Fibroblast of skin of right biceps (primary cell): ENCODE measurements around the gene SUPT5H.
"Not testable (repeated sequence)": the region's sequence is repeated elsewhere in the genome, so short reads cannot be mapped to it uniquely, and the experiment has no call there.

ENCODE experiments used
- DNase-seq: peaks from one replicate; pipeline ENCODE4 v3.0.0-alpha.2; 2013

Gene SUPT5H

DNA sequence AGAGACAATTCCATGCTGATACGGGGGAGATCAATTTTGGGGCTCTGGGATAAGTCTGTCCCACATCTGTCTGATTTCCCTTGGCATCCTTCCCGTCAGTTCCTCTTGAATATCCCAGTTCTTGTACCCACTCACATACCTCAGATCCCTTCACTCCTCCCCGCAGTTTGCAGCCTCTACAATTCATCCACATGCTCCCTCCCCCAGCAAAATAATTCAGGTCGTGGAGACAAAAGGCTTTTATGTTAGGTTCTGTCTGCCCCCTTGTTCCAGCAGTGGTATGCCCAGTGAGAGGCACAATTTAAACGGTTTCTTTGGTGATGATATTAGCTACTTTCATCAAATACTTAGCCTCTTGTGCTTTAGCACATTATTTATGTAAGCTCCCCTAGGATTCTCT lies 19.2 kb upstream of the SUPT5H start:
- no peak for DNase-seq

GRCh38 chr19:39427707-39428106 lies 17.7 kb upstream of the SUPT5H start:
- DNase-seq = no peak

GRCh38 chr19:39428283-39429112 lies 16.9 kb upstream of the SUPT5H start:
- peak; percentile 91 for DNase-seq

DNA sequence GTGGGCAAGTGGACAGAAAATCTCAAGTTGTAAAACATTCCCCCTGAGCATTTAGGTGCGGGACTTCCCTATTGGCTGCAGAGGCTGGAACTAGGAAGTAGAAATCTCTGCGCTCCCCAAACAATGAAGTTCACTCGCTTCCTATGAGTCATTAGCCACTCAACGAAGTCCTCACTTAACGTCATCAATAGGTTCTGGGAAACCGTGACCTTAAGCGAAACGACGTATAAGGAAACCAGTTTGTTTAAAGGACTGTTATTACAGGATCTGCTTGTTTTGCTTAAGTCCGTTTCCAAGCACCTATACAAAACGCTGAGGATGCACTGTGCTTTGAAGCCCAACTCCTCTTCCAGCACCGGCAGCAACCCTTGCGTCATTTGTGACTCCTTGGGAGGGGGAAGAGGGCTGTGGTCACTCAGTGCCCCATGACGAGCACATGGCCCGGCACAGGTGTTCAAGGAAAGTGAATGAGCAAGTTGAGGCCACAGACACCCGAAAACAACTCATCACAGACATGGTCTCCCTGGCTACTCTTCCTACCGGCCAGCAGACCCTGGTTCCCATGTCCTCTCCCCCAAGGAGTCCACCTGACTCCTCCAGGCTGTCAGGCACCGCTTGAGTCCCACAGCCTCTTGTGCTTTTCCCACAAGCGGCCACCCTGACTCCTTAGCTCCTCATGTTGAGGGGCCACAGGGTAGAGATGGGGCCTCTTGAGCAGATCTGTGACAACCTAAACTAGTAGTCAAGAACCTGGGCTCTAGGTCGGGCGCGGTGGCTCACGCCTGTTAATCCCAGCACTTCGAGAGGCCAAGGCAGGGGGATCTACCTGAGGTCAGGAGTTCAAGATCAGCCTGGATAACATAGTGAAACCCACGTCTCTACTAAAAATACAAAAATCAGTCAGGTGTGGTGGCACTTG lies 14.4 kb upstream of the SUPT5H start:
- peak; percentile 61 for DNase-seq

DNA sequence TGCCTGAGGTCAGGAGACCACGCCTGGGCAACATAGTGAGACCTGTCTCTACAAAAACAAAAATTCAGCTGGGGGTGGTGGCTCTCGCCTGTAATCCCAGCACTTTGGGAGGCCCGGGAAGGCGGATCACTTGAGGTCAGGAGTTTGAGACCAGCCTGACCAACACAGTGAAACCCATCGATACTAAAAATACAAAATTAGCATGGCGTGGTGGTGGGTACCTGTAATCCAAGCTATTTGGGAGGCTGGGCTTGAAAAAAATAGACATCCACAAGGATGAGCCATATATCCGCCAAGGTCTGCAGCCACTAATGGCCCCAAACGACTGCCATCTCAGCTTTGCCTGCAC lies 12.7 kb upstream of the SUPT5H start:
- DNase-seq = no peak

DNA sequence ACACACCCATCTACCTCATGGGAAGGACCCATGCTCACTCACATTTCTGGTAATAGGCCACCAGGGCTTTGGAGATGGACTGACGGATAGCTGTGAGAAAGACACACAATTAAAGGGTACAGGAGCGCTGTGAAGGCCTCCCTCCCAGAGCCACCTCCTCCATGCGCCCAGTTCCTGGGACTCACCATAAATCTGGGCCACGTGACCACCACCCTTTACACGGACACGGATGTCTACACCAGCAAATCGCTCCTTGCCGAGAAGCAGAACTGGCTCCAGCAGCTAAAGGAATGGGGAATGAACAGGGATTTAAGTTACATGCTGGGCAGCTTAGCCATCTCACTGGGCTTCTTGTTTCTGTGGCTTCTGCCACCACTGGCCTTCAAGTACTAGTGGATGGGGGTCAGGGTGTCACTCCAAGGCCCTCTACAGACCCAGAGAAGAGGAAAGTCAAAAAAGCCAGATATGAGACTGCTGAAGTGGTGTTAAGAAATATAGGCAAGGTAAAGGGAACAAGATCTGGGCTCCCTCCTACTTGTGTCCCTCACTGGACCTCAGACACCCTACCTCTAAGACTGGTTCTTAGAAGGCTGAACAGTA lies 11.8 kb upstream of the SUPT5H start:
- no peak for DNase-seq

GRCh38 chr19:39434123-39435076 lies 11.0 kb upstream of the SUPT5H start:
- DNase-seq = peak; percentile 13

- peak; percentile 98 for DNase-seq
These were observed 9.7 kb upstream of the SUPT5H start, which contains the start of gene RPS16 for GRCh38 chr19:39435499-39436349. Gene RPS16 (minus strand): TSS chr19:39435949. CDS start chr19:39435895, 54 bp downstream.

GRCh38 chr19:39436350-39436716 lies 9.0 kb upstream of the SUPT5H start:
- no peak for DNase-seq

DNA sequence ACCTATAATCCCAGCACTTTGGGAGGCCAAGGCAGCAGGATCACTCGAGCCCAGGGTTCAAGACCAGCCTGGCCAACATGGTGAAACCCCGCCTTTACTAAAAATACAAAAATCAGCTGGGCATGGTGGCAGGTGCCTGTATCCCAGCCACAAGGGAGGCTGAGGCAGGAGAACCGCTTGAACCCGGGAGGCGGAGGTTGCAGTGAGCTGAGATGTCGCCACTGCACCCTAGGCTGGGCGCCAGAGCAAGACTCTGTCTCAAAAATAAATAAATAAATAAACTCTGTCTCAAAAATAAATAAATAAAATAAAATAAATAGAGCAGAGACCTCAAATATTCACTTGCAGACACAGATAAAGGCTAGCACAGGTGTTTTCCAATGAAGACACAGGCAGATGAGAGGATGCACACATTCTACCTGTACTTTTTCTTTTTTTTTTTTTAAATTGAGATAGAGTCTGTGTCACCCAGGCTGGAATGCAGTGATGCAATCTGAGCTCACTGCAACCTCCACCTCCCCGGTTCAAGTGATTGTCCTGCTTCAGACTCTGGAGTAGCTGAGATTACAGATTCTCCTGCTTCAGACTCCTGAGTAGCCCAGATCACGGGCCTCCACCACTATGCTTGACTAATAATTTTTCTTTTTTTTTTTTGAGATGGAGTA lies 7.0 kb upstream of the SUPT5H start:
- DNase-seq = peak; percentile 58

DNA sequence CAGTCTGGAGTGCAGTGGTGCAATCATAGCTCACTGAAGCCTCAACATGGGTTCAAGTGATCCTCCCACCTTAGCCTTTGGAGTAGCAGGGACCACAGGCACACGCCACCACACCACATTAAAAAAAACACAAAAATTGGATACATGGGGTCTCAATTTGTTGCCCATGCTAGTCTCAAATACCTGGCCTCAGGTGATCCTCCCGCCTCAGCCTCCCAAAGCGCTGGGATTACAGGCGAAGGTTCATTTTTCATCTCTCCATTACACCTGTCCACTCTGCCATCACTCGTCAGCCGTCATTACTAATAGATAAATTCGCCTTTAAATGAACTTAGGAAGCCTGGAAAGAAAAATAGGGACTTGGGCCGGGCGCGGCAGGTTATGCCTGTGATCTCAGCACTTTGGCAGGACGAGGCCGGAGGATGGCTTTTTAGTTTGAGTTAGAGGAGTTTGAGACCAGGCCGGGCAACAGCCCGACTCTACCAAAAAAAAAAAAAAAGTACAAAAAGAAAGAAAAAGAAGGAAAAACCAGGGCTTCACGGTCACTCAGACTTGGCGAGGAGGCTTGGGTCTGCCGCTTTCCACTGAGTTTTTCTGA lies 685 bp upstream of the SUPT5H start:
- DNase-seq = peak; percentile 17

- DNase-seq = no peak
These were observed 1.1 kb downstream of the SUPT5H start for GRCh38 chr19:39446365-39447084.

DNA sequence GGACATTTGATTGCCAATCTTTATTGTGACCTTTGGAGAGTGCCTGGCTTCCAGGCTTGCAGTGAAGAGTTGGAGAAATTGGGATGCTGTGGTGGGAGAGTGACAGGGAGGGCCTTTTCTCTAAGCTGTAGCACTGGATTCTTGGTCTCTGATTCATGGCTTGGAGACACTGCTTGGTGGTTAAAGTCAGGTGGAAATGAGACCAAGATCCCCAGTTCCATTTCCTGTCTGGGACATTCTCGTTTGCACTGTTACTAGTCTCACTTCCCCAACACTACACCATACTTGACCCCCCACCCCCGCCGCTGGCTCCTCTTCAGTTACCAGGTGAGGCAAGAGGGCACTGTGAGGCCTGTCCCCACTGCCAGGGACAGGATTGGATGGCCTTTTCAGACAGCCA lies 2.9 kb downstream of the SUPT5H start:
- DNase-seq = peak; percentile 62

DNA sequence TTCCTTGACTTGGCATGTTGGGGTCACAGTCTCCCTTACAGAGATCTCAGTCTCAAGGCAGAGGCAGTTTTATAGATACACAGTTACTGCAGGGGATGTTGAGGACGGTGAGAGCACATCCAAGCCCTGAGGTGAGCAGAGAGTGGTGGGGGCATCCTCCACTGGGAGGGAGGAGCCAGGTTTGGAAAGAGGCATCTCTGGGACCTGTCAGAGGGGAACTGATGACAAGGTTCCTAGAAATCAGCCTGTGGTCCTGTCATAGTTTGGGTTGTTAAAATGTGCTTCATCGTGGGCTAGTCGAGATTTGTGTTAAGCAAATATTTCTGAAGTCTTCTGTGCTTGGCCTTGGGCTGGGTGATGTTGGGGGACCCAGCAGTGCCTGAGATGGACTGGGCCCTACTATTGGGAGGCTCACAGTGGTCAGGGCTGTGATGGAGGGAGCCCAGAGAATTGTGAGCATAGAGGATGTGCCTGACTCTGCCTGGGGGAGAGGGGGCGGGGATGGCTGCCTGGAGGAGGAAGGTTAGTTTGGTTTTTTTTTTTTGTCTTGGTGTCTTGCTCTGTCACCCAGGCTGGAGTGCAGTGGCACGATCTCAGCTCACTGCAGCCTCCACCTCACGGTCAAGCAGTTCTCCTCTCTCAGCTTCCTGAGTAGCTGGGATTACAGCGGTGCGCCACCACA lies 3.9 kb downstream of the SUPT5H start:
- DNase-seq = no peak

DNA sequence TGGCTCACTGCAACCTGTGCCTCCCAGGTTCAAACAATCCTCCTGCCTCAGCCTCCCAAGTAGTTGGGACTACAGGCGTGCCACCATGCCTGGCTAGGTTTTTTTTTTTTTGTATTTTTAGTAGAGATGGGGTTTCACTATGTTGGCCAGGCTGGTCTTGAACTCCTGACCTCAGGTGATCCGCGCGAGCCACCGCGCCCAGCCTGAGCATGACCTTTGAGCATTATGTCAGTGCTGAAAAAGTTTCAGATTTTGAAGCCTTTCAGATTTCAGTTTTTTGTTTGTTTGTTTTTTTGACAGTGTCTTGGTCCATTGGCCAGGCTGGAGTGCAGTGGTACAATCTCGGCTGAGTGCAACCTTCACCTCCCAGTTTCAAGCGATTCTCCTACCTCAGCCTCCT lies 5.9 kb downstream of the SUPT5H start:
- DNase-seq = not testable (repeated sequence)

GRCh38 chr19:39463403-39463802 lies 18.0 kb downstream of the SUPT5H start:
- DNase-seq = no peak

- no peak for DNase-seq
These were observed 20.8 kb downstream of the SUPT5H start for GRCh38 chr19:39465956-39466747.

DNA sequence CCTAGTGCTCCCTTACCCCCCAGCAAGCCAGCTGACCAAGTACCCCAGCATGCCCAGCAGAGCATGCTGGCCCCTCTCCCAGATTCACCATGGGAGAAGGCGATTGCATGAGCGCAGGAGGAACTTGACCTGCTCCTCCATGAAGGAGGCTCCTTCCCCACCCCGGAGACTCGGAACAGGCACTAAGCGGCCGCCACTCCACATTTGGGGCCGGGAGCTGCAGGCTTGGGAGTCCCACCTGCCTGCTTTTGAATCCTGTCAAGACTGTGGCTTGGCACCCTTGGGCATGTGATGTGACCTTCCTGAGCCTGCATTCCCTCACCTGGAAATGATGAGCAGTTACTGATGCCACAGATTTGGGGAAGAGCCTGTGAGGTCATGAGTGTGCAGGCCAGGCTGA lies 22.6 kb downstream of the SUPT5H start:
- no peak for DNase-seq
